Neural progenitor cell (in vitro differentiated cells): ENCODE measurements around the gene SRGAP3. TPM values are rescaled to one million over a fixed set of nuclear protein-coding genes. Genes with fewer than 3 reads are reported as not detected.

ENCODE experiments used
- DNase-seq: peaks from one replicate; pipeline ENCODE4 v3.0.0-alpha.2; 2016; ENCODE audit warnings: low spot score
- H2AFZ ChIP-seq: fragments of 200-600 bp; sonication (generic); replicated peaks from 2 replicates; pipeline ENCODE4 v1.6.1; 2016; ENCODE audit warnings: antibody characterized with exemption
- H3F3A ChIP-seq: fragments of 200-600 bp; sonication (generic); 2 replicates; pipeline ENCODE4 v1.6.1; 2016; ENCODE audit warnings: antibody characterized with exemption, low read depth
- H3K27ac ChIP-seq: fragments of 200-600 bp; sonication (generic); 2 replicates; pipeline ENCODE4 v1.5.1; 2016; ENCODE audit warnings: mild to moderate bottlenecking
- H3K27me3 ChIP-seq: fragments of 200-600 bp; sonication (generic); 2 replicates; pipeline ENCODE4 v1.6.1; 2016; ENCODE audit warnings: mild to moderate bottlenecking, moderate library complexity
- H3K36me3 ChIP-seq: fragments of 200-600 bp; sonication (generic); 2 replicates; pipeline ENCODE4 v1.5.1; 2016
- H3K4me1 ChIP-seq: fragments of 200-600 bp; sonication (generic); 2 replicates; pipeline ENCODE4 v1.6.1; 2016; ENCODE audit warnings: mixed run types
- H3K4me2 ChIP-seq: fragments of 200-600 bp; sonication (generic); 2 replicates; pipeline ENCODE4 v1.6.1; 2016
- H3K4me3 ChIP-seq: fragments of 200-600 bp; sonication (generic); 2 replicates; pipeline ENCODE4 v1.5.1; 2016
- H3K79me2 ChIP-seq: fragments of 200-600 bp; sonication (generic); 2 replicates; pipeline ENCODE4 v1.6.1; 2016; ENCODE audit warnings: low read depth
- H3K9ac ChIP-seq: fragments of 200-600 bp; sonication (generic); 2 replicates; pipeline ENCODE4 v1.6.1; 2016
- H3K9me3 ChIP-seq: fragments of 200-600 bp; sonication (generic); 2 replicates; pipeline ENCODE4 v1.5.1; 2016; ENCODE audit warnings: low read depth
- H4K20me1 ChIP-seq: fragments of 200-600 bp; sonication (generic); 2 replicates; pipeline ENCODE4 v1.6.1; 2016; ENCODE audit warnings: low read depth
- H3K27ac Mint-ChIP-seq: 3 replicates; pipeline ENCODE4 v1.8.0; 2021; ENCODE audit warnings: mixed read lengths
- H3K27me3 Mint-ChIP-seq: 2 replicates; pipeline ENCODE4 v1.8.0; 2022; ENCODE audit warnings: low read depth, mild to moderate bottlenecking, inconsistent platforms, moderate library complexity, mixed read lengths; ENCODE audit not compliant: insufficient read depth
- H3K36me3 Mint-ChIP-seq: 3 replicates; pipeline ENCODE4 v1.8.0; 2021; ENCODE audit warnings: mixed read lengths
- H3K4me1 Mint-ChIP-seq: 3 replicates; pipeline ENCODE4 v1.8.0; 2021; ENCODE audit warnings: mixed read lengths
- H3K4me3 Mint-ChIP-seq: 3 replicates; pipeline ENCODE4 v1.8.0; 2021; ENCODE audit warnings: mild to moderate bottlenecking, moderate library complexity, mixed read lengths
- H3K9me3 Mint-ChIP-seq: 3 replicates; pipeline ENCODE4 v1.8.0; 2020; ENCODE audit warnings: mixed read lengths
- EZH2 ChIP-seq: fragments of 200-600 bp; sonication (generic); IDR thresholded peaks from 2 replicates; pipeline ENCODE4 v1.6.1; 2017; ENCODE audit warnings: antibody characterized with exemption, mild to moderate bottlenecking, moderate library complexity
- EZH2phosphoT487 ChIP-seq: fragments of 200-600 bp; sonication (generic); IDR thresholded peaks from 2 replicates; pipeline ENCODE4 v1.6.1; 2017; ENCODE audit warnings: antibody characterized with exemption
- total RNA-seq: library from RNA; depleted of rRNA; stranded (reverse); fragments of >200 nt; gene quantifications from 2 replicates; pipeline ENCODE4 v1.2.3, GENCODE V29; 2015; ENCODE audit warnings: low replicate concordance
- TF ChIP-seq, protein P1 (sequence below): fragments of 200-600 bp; sonication (generic); IDR thresholded peaks from 2 replicates; pipeline ENCODE4 v1.5.1; 2017; ENCODE audit warnings: antibody characterized with exemption, mild to moderate bottlenecking

SRGAP3 gene
- total RNA-seq, 1 donor from 2014 or later = 59.3 TPM

DNA sequence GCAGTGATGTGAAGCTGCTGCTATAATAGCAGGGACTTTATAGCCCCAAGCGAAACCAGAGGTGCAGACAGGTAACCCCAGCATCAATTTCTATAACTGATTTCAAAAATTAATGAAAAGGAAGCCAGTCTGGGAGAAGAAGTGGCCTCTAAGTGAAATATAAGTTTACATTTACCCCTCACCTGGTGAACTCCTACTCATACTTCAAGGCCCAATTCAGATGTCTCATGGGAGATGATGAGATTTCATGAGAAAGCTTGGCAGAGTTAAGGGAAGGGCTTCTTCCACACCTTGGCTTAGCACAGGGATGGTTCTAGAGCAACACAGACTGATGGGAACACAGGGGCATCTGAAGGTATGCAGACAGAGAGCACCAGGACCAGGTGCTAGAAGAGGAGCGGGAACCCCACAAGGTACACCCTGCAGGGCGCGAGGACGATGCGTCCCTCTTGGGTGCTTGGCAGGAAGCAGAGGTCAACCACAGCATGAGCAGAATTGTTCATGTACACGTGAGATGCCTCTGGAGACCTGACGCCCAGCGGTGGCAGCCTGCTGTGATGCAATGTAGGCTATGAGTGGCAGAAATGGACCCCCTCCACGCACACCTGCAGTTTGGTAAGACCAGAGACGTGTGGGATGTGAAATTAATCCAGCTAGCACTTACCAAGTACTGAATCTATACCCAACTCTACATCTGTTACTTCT lies 102.9 kb downstream of the SRGAP3 start:
- H2AFZ ChIP-seq = no peak overlapping the region

DNA sequence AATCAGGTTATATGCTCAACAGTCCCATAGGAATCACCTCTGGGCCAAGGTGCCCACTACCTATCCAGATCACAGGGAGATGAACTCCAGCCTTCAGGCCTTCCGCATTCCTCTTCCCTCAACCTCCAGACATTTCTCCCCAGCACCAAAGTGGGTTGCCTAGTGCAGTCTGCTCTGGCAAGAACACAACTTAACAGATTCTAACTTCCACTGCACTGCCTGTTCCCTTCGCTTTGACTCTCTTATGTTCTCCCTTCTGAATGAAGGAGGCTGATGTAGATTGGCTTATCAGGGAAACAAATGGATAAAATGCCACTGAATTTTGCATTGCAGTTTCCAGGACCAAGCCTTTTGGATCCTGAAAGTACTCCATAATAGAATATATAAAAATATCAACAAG lies 106.3 kb downstream of the SRGAP3 start:
- TF ChIP-seq EZH2phosphoT487 = no peak
- TF ChIP-seq, protein P1, sequence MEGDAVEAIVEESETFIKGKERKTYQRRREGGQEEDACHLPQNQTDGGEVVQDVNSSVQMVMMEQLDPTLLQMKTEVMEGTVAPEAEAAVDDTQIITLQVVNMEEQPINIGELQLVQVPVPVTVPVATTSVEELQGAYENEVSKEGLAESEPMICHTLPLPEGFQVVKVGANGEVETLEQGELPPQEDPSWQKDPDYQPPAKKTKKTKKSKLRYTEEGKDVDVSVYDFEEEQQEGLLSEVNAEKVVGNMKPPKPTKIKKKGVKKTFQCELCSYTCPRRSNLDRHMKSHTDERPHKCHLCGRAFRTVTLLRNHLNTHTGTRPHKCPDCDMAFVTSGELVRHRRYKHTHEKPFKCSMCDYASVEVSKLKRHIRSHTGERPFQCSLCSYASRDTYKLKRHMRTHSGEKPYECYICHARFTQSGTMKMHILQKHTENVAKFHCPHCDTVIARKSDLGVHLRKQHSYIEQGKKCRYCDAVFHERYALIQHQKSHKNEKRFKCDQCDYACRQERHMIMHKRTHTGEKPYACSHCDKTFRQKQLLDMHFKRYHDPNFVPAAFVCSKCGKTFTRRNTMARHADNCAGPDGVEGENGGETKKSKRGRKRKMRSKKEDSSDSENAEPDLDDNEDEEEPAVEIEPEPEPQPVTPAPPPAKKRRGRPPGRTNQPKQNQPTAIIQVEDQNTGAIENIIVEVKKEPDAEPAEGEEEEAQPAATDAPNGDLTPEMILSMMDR = no peak
- no peak for TF ChIP-seq EZH2
- Histone ChIP-seq H3F3A (peaks cover 10% of the 10 kb centered on the region), H3K9me3 (no peaks in the 10 kb centered on the region), H3K9ac (no peak overlapping the region), H3K36me3 (no peaks in the 10 kb centered on the region), H3K4me2 (no peak overlapping the region), H3K79me2 (no peaks in the 10 kb centered on the region), H4K20me1 (no peaks in the 10 kb centered on the region), H2AFZ (no peak overlapping the region), H3K4me3 (no peak overlapping the region), H3K4me1 (peaks cover under 1% of the 10 kb centered on the region), H3K27ac (no peak overlapping the region), H3K27me3 (no peaks in the 10 kb centered on the region)
- peaks cover 3% of the 10 kb centered on the region for H3K27me3 Mint-ChIP-seq
- H3K4me3 Mint-ChIP-seq = no peak overlapping the region
- peaks cover 34% of the 10 kb centered on the region for H3K36me3 Mint-ChIP-seq
- H3K27ac Mint-ChIP-seq = no peak overlapping the region
- peaks cover 31% of the 10 kb centered on the region for H3K4me1 Mint-ChIP-seq
- no peak for DNase-seq
- H3K9me3 Mint-ChIP-seq = peaks cover 11% of the 10 kb centered on the region

More for the DNA sequence above, 102.9 kb downstream of the SRGAP3 start:
- H3K9me3 ChIP-seq = no peaks in the 10 kb centered on the region
- H4K20me1 ChIP-seq = no peaks in the 10 kb centered on the region
- H3K4me3 Mint-ChIP-seq = no peak overlapping the region
- H3K36me3 Mint-ChIP-seq = peaks cover 33% of the 10 kb centered on the region
- H3K9me3 Mint-ChIP-seq = peaks cover 21% of the 10 kb centered on the region
- H3K27ac ChIP-seq = no peak overlapping the region
- no peak for DNase-seq
- no peak overlapping the region for H3K9ac ChIP-seq
- peaks cover 3% of the 10 kb centered on the region for H3K27me3 Mint-ChIP-seq
- TF ChIP-seq, protein P1 = no peak
- no peak for TF ChIP-seq EZH2
- TF ChIP-seq EZH2phosphoT487 = no peak
- H3K4me1 ChIP-seq = no peaks in the 10 kb centered on the region
- no peaks in the 10 kb centered on the region for H3K27me3 ChIP-seq
- peaks cover 25% of the 10 kb centered on the region for H3K4me1 Mint-ChIP-seq
- no peaks in the 10 kb centered on the region for H3K79me2 ChIP-seq
- H3K4me2 ChIP-seq = no peak overlapping the region
- H3K27ac Mint-ChIP-seq = peak overlapping the region; percentile 54
- H3F3A ChIP-seq = no peaks in the 10 kb centered on the region
- H3K36me3 ChIP-seq = no peaks in the 10 kb centered on the region
- H3K4me3 ChIP-seq = no peak overlapping the region

- no peak overlapping the region for H3K4me2 ChIP-seq
- no peak overlapping the region for H3K27ac ChIP-seq
- TF ChIP-seq EZH2phosphoT487 = no peak
- TF ChIP-seq, protein P1 = no peak
- TF ChIP-seq EZH2 = no peak
- H3K4me1 Mint-ChIP-seq = peaks cover 36% of the 10 kb centered on the region
- H3K4me1 ChIP-seq = peaks cover 9% of the 10 kb centered on the region
- H3K9me3 ChIP-seq = no peaks in the 10 kb centered on the region
- no peaks in the 10 kb centered on the region for H3K79me2 ChIP-seq
- no peak overlapping the region for H3K27ac Mint-ChIP-seq
- no peak overlapping the region for H3K4me3 Mint-ChIP-seq
- no peak overlapping the region for H3K4me3 ChIP-seq
- H3K27me3 ChIP-seq = no peaks in the 10 kb centered on the region
- peaks cover 17% of the 10 kb centered on the region for H3F3A ChIP-seq
- peaks cover 32% of the 10 kb centered on the region for H3K36me3 Mint-ChIP-seq
- no peak overlapping the region for H2AFZ ChIP-seq
- H3K9ac ChIP-seq = no peak overlapping the region
- H3K9me3 Mint-ChIP-seq = peaks cover 11% of the 10 kb centered on the region
- H3K36me3 ChIP-seq = no peaks in the 10 kb centered on the region
- peaks cover 3% of the 10 kb centered on the region for H4K20me1 ChIP-seq
- no peak for DNase-seq
- peaks cover 4% of the 10 kb centered on the region for H3K27me3 Mint-ChIP-seq
Observed at GRCh38 chr3:9142362-9142761, 107.1 kb downstream of the SRGAP3 start.
